BJ (cell line): ENCODE measurements around the gene DCAF8. TPM values are rescaled to one million over a fixed set of nuclear protein-coding genes. Genes with fewer than 3 reads are reported as not detected.

Experiments
- CTCF ChIA-PET: fragments of 350-600 bp; formaldehyde crosslinking; extraction: SDS; loops from one replicate; lab custom pipeline; 2021; ENCODE audit warnings: antibody characterized with exemption, inconsistent platforms; lab: Yijun Ruan, JAX
- POLR2A ChIA-PET: fragments of 300-600 bp; sonication (Branson Sonifier 250); formaldehyde crosslinking; extraction: SDS; loops from one replicate; lab custom pipeline; 2021; ENCODE audit warnings: antibody characterized with exemption; lab: Charles Lee
- DNase-seq: peaks from one replicate; pipeline ENCODE4 v3.0.0-alpha.2; 2011; ENCODE audit warnings: low read depth
- H3K27me3 ChIP-seq: 2 replicates; pipeline ENCODE4 v1.6.0; 2011; ENCODE audit warnings: low read length; ENCODE audit not compliant: control insufficient read depth, insufficient read depth
- H3K36me3 ChIP-seq: 2 replicates; pipeline ENCODE4 v1.5.1; 2011; ENCODE audit warnings: low read length; ENCODE audit not compliant: control insufficient read depth, insufficient read depth
- H3K4me3 ChIP-seq: 2 replicates; pipeline ENCODE4 v1.5.1; 2011; ENCODE audit warnings: low read depth, mild to moderate bottlenecking, control low read depth, low read length
- CTCF ChIP-seq: IDR thresholded peaks from 2 replicates; pipeline ENCODE4 v1.5.1; 2011; ENCODE audit warnings: low read depth, mild to moderate bottlenecking, control low read depth, inconsistent platforms, low read length, moderate library complexity; ENCODE audit not compliant: insufficient read depth
- polyA plus RNA-seq: library from polyadenylated mRNA; depleted of rRNA; stranded (reverse); fragments of >200 nt; gene quantifications from 2 replicates; pipeline ENCODE4 v1.2.3, GENCODE V29; 2011

Gene DCAF8
- polyA plus RNA-seq, 1 experiment = 84.0 TPM

- CTCF ChIA-PET = interaction anchor here (0.9 to 2.3 kb wide), 3 partner anchors 26 to 164 kb away, joined by 3 to 7 read pairs (median 5); no protein-coding TSS in a partner anchor
- H3K4me3 ChIP-seq = no peak overlapping the region
Observed at GRCh38 chr1:160264795-160265307, 2.5 kb upstream of the DCAF8 start.

GRCh38 chr1:160261556-160261892 is 825 bp downstream of the DCAF8 start:
- Histone ChIP-seq H3K4me3 (peak overlapping the region; percentile 90), H3K36me3 (no peaks in the 10 kb centered on the region), H3K27me3 (no peaks in the 10 kb centered on the region)
- no peak for TF ChIP-seq CTCF
- POLR2A ChIA-PET = interaction anchor here (1.2 kb wide), 1 partner anchor 68 kb away, joined by 3 read pairs; no protein-coding TSS in a partner anchor
- DNase-seq = peak; percentile 45
- CTCF ChIA-PET = interaction anchor here (0.6 to 3.3 kb wide), 8 partner anchors 10 to 183 kb away, joined by 3 to 25 read pairs (median 3); no protein-coding TSS in a partner anchor

More at GRCh38 chr1:160264795-160265307, 2.5 kb upstream of the DCAF8 start:
- no peak for TF ChIP-seq CTCF
- DNase-seq = no peak
- H3K27me3 ChIP-seq = no peaks in the 10 kb centered on the region
- H3K36me3 ChIP-seq = no peaks in the 10 kb centered on the region
- POLR2A ChIA-PET = no interaction called here

GRCh38 chr1:160260406-160261382 is 1.7 kb downstream of the DCAF8 start:
- Histone ChIP-seq H3K4me3 (peak overlapping the region; percentile 90), H3K27me3 (no peaks in the 10 kb centered on the region), H3K36me3 (no peaks in the 10 kb centered on the region)
- POLR2A ChIA-PET = interaction anchor here (0.6 to 1.2 kb wide), 2 partner anchors 24 to 67 kb away, joined by 3 to 8 read pairs; no protein-coding TSS in a partner anchor
- peak; percentile 75 for DNase-seq
- no peak for TF ChIP-seq CTCF
- CTCF ChIA-PET = interaction anchor here (0.6 to 3.3 kb wide), 11 partner anchors 9 to 183 kb away, joined by 3 to 25 read pairs (median 3); no protein-coding TSS in a partner anchor

GRCh38 chr1:160258177-160258798 is 4.1 kb downstream of the DCAF8 start:
- Histone ChIP-seq H3K4me3 (no peak overlapping the region), H3K36me3 (no peaks in the 10 kb centered on the region; the same call in 1 of the 2 replicates), H3K27me3 (no peaks in the 10 kb centered on the region)
- POLR2A ChIA-PET = no interaction called here
- CTCF ChIA-PET = no interaction called here
- TF ChIP-seq CTCF = no peak
- DNase-seq = no peak
